ENCODE results near the gene ARL2. TPM values are rescaled to one million over a fixed set of nuclear protein-coding genes. Genes with fewer than 3 reads are reported as not detected.

The ARL2 gene
- total RNA-seq, 1 donor from 2014 or later, result 68.4 TPM

DNA sequence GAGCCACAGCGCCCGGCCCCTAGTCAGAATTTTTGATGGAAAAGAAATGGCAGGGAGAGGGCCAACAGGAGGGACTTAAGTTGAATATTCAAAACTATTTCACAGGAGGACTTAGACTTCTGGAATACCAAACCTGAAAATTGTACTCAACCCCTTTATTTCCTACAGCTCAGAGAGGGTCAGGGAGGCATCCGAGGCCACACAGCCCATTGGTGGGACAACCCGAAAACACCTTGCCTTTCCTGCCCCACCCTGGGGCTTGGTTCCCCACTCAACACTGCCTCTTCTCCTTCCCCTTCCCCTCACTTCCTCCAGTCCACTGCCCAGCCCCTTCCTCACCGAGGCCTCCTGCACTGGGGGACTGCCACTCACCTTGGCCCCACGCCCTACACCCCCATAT is 43.0 kb downstream of the ARL2 start:
- Mint-ChIP-seq H3K4me3 (ENCODE audit: unreplicated experiment) (no peak overlapping the region), H3K9me3 (ENCODE audit: unreplicated experiment) (peaks cover 2% of the 10 kb centered on the region), H3K36me3 (ENCODE audit: unreplicated experiment) (no peaks in the 10 kb centered on the region), H3K4me1 (ENCODE audit: low read depth, unreplicated experiment) (no peaks in the 10 kb centered on the region), H3K27ac (ENCODE audit: unreplicated experiment) (no peak overlapping the region), H3K27me3 (ENCODE audit: unreplicated experiment) (peaks cover 7% of the 10 kb centered on the region)
- no peak for TF ChIP-seq CTCF (IDR thresholded peaks at IDR 0.05; ENCODE audit: partially characterized antibody, unreplicated experiment)
- no peak for DNase-seq

GRCh38 chr11:65057526-65057925 is 43.6 kb downstream of the ARL2 start:
- no peak for TF ChIP-seq CTCF (IDR thresholded peaks at IDR 0.05; ENCODE audit: partially characterized antibody, unreplicated experiment)
- no peak for DNase-seq
- H3K36me3 Mint-ChIP-seq (ENCODE audit: unreplicated experiment), result no peaks in the 10 kb centered on the region
- peaks cover 2% of the 10 kb centered on the region for H3K9me3 Mint-ChIP-seq (ENCODE audit: unreplicated experiment)
- H3K27ac Mint-ChIP-seq (ENCODE audit: unreplicated experiment), result no peak overlapping the region
- H3K4me1 Mint-ChIP-seq (ENCODE audit: low read depth, unreplicated experiment), result no peaks in the 10 kb centered on the region
- H3K4me3 Mint-ChIP-seq (ENCODE audit: unreplicated experiment), result no peak overlapping the region
- peaks cover 7% of the 10 kb centered on the region for H3K27me3 Mint-ChIP-seq (ENCODE audit: unreplicated experiment)

DNA sequence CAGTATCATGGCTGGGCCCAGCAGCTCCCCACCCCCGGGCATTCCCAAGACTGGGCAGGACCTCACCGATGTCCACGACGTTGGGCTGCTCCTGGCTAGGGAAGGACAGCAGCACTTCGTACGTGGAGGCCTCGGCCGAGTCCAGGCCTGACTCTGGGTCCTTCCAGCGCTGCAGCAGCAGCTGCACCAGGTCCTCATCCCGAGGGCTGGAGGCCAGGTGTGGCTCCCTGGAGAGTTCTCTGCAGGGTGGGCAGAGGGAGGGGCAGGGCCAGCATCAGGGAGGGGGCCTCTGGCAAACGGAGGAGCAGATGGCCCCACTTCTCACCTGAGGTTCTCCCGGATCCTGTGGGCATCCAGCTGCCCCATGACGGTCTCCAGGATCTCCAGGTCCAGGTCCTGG is 44.1 kb downstream of the ARL2 start:
- DNase-seq, result no peak
- Mint-ChIP-seq H3K27me3 (ENCODE audit: unreplicated experiment) (peaks cover 7% of the 10 kb centered on the region), H3K27ac (ENCODE audit: unreplicated experiment) (no peak overlapping the region), H3K9me3 (ENCODE audit: unreplicated experiment) (no peaks in the 10 kb centered on the region), H3K36me3 (ENCODE audit: unreplicated experiment) (no peaks in the 10 kb centered on the region), H3K4me3 (ENCODE audit: unreplicated experiment) (no peak overlapping the region), H3K4me1 (ENCODE audit: low read depth, unreplicated experiment) (no peaks in the 10 kb centered on the region)
- no peak for TF ChIP-seq CTCF (IDR thresholded peaks at IDR 0.05; ENCODE audit: partially characterized antibody, unreplicated experiment)

GRCh38 chr11:65058419-65059054 is 44.6 kb downstream of the ARL2 start, which contains the start of gene NAALADL1:
Gene NAALADL1 (minus strand): TSS chr11:65058553. CDS start chr11:65058521, 32 bp downstream.
- Mint-ChIP-seq H3K27me3 (ENCODE audit: unreplicated experiment) (peaks cover 7% of the 10 kb centered on the region), H3K4me3 (ENCODE audit: unreplicated experiment) (no peak within 1 kb of the TSS), H3K9me3 (ENCODE audit: unreplicated experiment) (no peaks in the 10 kb centered on the region), H3K4me1 (ENCODE audit: low read depth, unreplicated experiment) (no peaks in the 10 kb centered on the region), H3K36me3 (ENCODE audit: unreplicated experiment) (no peaks in the 10 kb centered on the region), H3K27ac (ENCODE audit: unreplicated experiment) (no peak within 1 kb of the TSS)
- no peak for TF ChIP-seq CTCF (IDR thresholded peaks at IDR 0.05; ENCODE audit: partially characterized antibody, unreplicated experiment)
- DNase-seq, result no peak

GRCh38 chr11:65059523-65059922 is 45.6 kb downstream of the ARL2 start:
- Mint-ChIP-seq H3K9me3 (ENCODE audit: unreplicated experiment) (no peaks in the 10 kb centered on the region), H3K36me3 (ENCODE audit: unreplicated experiment) (no peaks in the 10 kb centered on the region), H3K4me3 (ENCODE audit: unreplicated experiment) (no peak overlapping the region), H3K4me1 (ENCODE audit: low read depth, unreplicated experiment) (peaks cover 2% of the 10 kb centered on the region), H3K27ac (ENCODE audit: unreplicated experiment) (no peak overlapping the region), H3K27me3 (ENCODE audit: unreplicated experiment) (peaks cover 7% of the 10 kb centered on the region)
- TF ChIP-seq CTCF (IDR thresholded peaks at IDR 0.05; ENCODE audit: partially characterized antibody, unreplicated experiment), result no peak
- no peak for DNase-seq

Measured in glutamatergic neuron (in vitro differentiated cells).